Astrocyte of the hippocampus (primary cell): Measurements from ENCODE around the gene ATP13A4.

ENCODE experiments used
- DNase-seq: peaks from one replicate; pipeline ENCODE4 v3.0.0; 2011; ENCODE audit warnings: low read depth, low spot score

The ATP13A4 gene

GRCh38 chr3:193403307-193403706, 151.4 kb downstream of the ATP13A4 start:
- no peak for DNase-seq

- DNase-seq, result peak; percentile 69
Measured at GRCh38 chr3:193400304-193400703, 154.4 kb downstream of the ATP13A4 start.

- no peak for DNase-seq
Measured at GRCh38 chr3:193396451-193397244, 158.0 kb downstream of the ATP13A4 start.

- DNase-seq, result peak; percentile 88
Measured at GRCh38 chr3:193391902-193392301, 162.8 kb downstream of the ATP13A4 start.

- no peak for DNase-seq
Measured at GRCh38 chr3:193389335-193389734, 165.4 kb downstream of the ATP13A4 start.

GRCh38 chr3:193388361-193388760, 166.3 kb downstream of the ATP13A4 start:
- no peak for DNase-seq

GRCh38 chr3:193387596-193387995, 167.1 kb downstream of the ATP13A4 start:
- no peak for DNase-seq

GRCh38 chr3:193378706-193379105, 176.0 kb downstream of the ATP13A4 start, which contains the start of gene ATP13A5:
Gene ATP13A5, minus strand, starts transcription at chr3:193378753. Its CDS starts 28 bp downstream, at chr3:193378725.
- DNase-seq, result peak; percentile 35

GRCh38 chr3:193377591-193377990, 177.1 kb downstream of the ATP13A4 start:
- peak; percentile 36 for DNase-seq

- DNase-seq, result no peak
Measured at GRCh38 chr3:193375614-193376013, 179.1 kb downstream of the ATP13A4 start.

- no peak for DNase-seq
Measured at GRCh38 chr3:193372783-193373182, 181.9 kb downstream of the ATP13A4 start.

GRCh38 chr3:193367868-193368267, 186.8 kb downstream of the ATP13A4 start:
- no peak for DNase-seq

- DNase-seq, result no peak
Measured at GRCh38 chr3:193357291-193357690, 197.4 kb downstream of the ATP13A4 start.

- DNase-seq, result no peak
Measured at GRCh38 chr3:193354423-193354822, 200.3 kb downstream of the ATP13A4 start.
